Neural progenitor cell (in vitro differentiated cells): ENCODE data around the gene CNIH2.

Experiments used
- CTCF ChIP-seq: fragments of 200-600 bp; sonication (generic); IDR thresholded peaks from 2 replicates; pipeline ENCODE4 v1.5.1; 2017; ENCODE audit warnings: antibody characterized with exemption, mild to moderate bottlenecking
- EZH2 ChIP-seq: fragments of 200-600 bp; sonication (generic); IDR thresholded peaks from 2 replicates; pipeline ENCODE4 v1.6.1; 2017; ENCODE audit warnings: antibody characterized with exemption, mild to moderate bottlenecking, moderate library complexity
- EZH2phosphoT487 ChIP-seq: fragments of 200-600 bp; sonication (generic); IDR thresholded peaks from 2 replicates; pipeline ENCODE4 v1.6.1; 2017; ENCODE audit warnings: antibody characterized with exemption

- TF ChIP-seq EZH2 (no peak), CTCF (no peak), EZH2phosphoT487 (no peak)
These were observed 48.5 kb downstream of the CNIH2 start for GRCh38 chr11:66326261-66327111.
